ENCODE data around the gene RCN2.
A peak's percentile ranks its signal among the peaks of the same experiment; 100 is the strongest.

Gene RCN2

GRCh38 chr15:76974456-76975036 is 43.0 kb downstream of the RCN2 start:
- no peak for DNase-seq

GRCh38 chr15:76976141-76976540 is 44.6 kb downstream of the RCN2 start:
- DNase-seq, result no peak

- DNase-seq, result peak; percentile 61
Observed at GRCh38 chr15:76976572-76977270, 45.2 kb downstream of the RCN2 start.

GRCh38 chr15:76978522-76979330 is 47.2 kb downstream of the RCN2 start:
- DNase-seq, result no peak

- DNase-seq, result no peak
Observed at GRCh38 chr15:76979331-76979925, 47.9 kb downstream of the RCN2 start.

GRCh38 chr15:76979996-76980520 is 48.5 kb downstream of the RCN2 start:
- DNase-seq, result no peak

- no peak for DNase-seq
Observed at GRCh38 chr15:76982356-76982755, 50.8 kb downstream of the RCN2 start.

GRCh38 chr15:76982756-76983155 is 51.2 kb downstream of the RCN2 start:
- DNase-seq, result no peak

GRCh38 chr15:76983590-76984375 is 52.2 kb downstream of the RCN2 start:
- DNase-seq, result peak; percentile 74

- no peak for DNase-seq
Observed at GRCh38 chr15:76986743-76987142, 55.2 kb downstream of the RCN2 start.

GRCh38 chr15:76987276-76987675 is 55.7 kb downstream of the RCN2 start:
- no peak for DNase-seq

GRCh38 chr15:76987896-76988860 is 56.6 kb downstream of the RCN2 start:
- DNase-seq, result peak; percentile 92

- DNase-seq, result peak; percentile 48
Observed at GRCh38 chr15:76988867-76989780, 57.6 kb downstream of the RCN2 start.

- DNase-seq, result peak; percentile 85
Observed at GRCh38 chr15:76991048-76991447, 59.5 kb downstream of the RCN2 start.

GRCh38 chr15:76991741-76992645 is 60.4 kb downstream of the RCN2 start:
- DNase-seq, result peak; percentile 56

- no peak for DNase-seq
Observed at GRCh38 chr15:76993114-76993725, 61.7 kb downstream of the RCN2 start.

- peak; percentile 87 for DNase-seq
Observed at GRCh38 chr15:76994001-76994400, 62.5 kb downstream of the RCN2 start.

GRCh38 chr15:76994496-76994895 is 62.9 kb downstream of the RCN2 start:
- no peak for DNase-seq
